ENCODE results near the gene CBX5.
A peak's percentile ranks its signal among the peaks of the same experiment; 100 is the strongest.

The CBX5 gene

DNA sequence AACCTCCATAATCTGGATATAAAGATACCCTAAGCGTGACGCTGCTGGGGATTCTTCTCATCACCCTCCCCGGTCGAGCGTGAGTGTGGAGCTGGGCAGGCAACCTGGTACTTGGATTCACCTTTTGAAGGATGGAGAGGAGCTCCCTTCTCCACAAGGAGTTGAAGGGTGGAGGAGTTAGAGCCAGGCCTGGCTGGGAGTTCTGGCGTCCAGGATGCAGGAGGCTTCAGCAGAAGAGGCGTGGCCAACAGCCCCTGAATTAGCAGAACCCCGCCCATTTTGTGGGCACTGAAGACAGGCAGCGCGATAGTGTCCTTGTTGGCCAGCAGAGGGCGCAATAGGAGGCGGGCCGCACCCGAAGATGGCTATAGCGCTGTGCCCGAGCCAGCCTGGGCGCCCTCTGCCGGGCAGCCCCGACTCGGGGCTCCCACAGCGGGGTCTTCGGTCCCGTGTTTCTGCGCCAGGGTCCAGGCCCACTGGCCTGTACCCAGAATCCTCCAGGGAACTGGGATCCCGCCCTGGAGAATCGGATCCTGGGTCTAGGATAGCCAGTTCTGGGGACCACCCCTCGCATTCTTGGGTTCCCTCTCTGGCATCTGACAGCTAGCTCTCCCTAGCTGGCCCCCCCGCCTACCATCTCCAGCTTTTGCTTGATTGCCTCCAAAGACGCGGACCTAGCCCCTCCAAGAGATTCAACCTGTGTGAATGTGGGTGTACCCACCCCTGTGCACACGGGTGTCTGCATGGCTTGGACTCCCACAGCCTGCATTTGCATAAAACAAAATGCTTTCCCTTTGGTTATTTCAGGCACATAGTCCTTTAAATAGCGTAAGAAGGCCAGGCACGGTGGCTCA lies 65.1 kb downstream of the CBX5 start:
- ATAC-seq (replicated peaks) (peak; percentile 89 to 94), DNase-seq (peak; percentile 87)
- H3K9me3 Mint-ChIP-seq, result no peaks in the 10 kb centered on the region
- H3K4me1 Mint-ChIP-seq, result peaks cover 20 to 33% of the 10 kb centered on the region in 2 donors
- H3K27me3 Mint-ChIP-seq, result peaks cover 13 to 35% of the 10 kb centered on the region in 2 donors
- no peaks in the 10 kb centered on the region for H3K36me3 Mint-ChIP-seq
- H3K27ac Mint-ChIP-seq, result no peak overlapping the region
- peak overlapping the region; percentile 75 to 85 for H3K4me3 Mint-ChIP-seq

- no peak for ATAC-seq (replicated peaks)
- no peak overlapping the region for H3K4me3 Mint-ChIP-seq
Observed at GRCh38 chr12:54213079-54213478, 66.8 kb downstream of the CBX5 start.

GRCh38 chr12:54211920-54212319 lies 68.0 kb downstream of the CBX5 start:
- H3K9me3 Mint-ChIP-seq, result no peaks in the 10 kb centered on the region
- DNase-seq, result no peak
- no peaks in the 10 kb centered on the region for H3K36me3 Mint-ChIP-seq
- no peak for ATAC-seq (replicated peaks)
- H3K27ac Mint-ChIP-seq, result no peak overlapping the region
- H3K27me3 Mint-ChIP-seq, result peaks cover 26 to 46% of the 10 kb centered on the region in 2 donors
- H3K4me3 Mint-ChIP-seq, result no peak overlapping the region
- H3K4me1 Mint-ChIP-seq, result peaks cover 17 to 27% of the 10 kb centered on the region in 2 donors

More at GRCh38 chr12:54213079-54213478, 66.8 kb downstream of the CBX5 start:
- Mint-ChIP-seq H3K36me3 (no peaks in the 10 kb centered on the region), H3K27ac (no peak overlapping the region), H3K27me3 (peaks cover 20 to 47% of the 10 kb centered on the region in 2 donors), H3K9me3 (no peaks in the 10 kb centered on the region), H3K4me1 (peaks cover 20 to 32% of the 10 kb centered on the region in 2 donors)
- no peak for DNase-seq

DNA sequence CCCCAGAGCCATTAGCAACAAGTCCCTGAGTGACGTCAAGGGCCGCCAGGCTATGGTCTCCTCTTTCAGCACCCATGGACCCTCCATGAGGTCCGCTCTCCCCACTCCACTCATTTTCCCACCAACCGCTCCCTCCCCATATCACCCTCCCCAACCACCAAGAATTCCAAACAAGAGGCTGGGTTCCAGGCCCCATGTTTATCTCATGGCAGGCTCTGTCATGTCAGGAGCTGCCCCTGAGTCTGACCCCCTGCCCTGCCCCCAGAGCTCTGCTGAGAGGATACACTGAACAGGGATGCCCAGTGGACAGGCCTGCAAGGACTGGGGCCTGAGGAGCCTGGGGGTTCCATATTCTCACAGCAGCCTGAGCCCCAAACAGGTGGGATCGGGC lies 69.5 kb downstream of the CBX5 start:
- H3K9me3 Mint-ChIP-seq, result no peaks in the 10 kb centered on the region
- H3K27me3 Mint-ChIP-seq, result peaks cover 35 to 50% of the 10 kb centered on the region in 2 donors
- no peak for ATAC-seq (replicated peaks)
- no peaks in the 10 kb centered on the region for H3K36me3 Mint-ChIP-seq
- no peak overlapping the region for H3K4me3 Mint-ChIP-seq
- DNase-seq, result no peak
- H3K27ac Mint-ChIP-seq, result no peak overlapping the region
- peaks cover 7 to 13% of the 10 kb centered on the region in 2 donors for H3K4me1 Mint-ChIP-seq

DNA sequence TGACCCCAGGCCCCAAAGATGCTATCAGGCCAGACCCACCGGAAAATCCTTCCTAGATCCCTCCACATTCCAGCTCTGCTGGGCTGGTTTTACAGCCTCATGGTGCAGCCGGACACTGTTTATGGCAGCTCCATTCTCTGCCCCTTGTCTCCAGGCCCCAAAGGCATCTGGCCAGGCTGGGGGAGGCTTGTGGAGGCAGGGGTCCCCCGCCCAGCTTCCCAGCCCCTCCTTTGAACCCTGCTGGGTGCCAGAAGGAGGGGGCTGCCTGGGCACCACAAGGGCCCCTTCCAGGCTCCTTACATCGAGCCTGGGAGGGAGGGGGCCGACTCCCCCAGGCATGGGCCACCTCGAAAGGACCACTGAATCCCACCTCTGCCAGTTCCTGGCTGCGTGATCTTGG lies 71.3 kb downstream of the CBX5 start:
- Mint-ChIP-seq H3K9me3 (no peaks in the 10 kb centered on the region), H3K27ac (no peak overlapping the region), H3K36me3 (no peaks in the 10 kb centered on the region), H3K4me1 (peaks cover 4 to 7% of the 10 kb centered on the region in 2 donors), H3K4me3 (no peak overlapping the region), H3K27me3 (peaks cover 51 to 67% of the 10 kb centered on the region in 2 donors)
- DNase-seq (no peak), ATAC-seq (replicated peaks) (no peak)

GRCh38 chr12:54207539-54208294 lies 72.2 kb downstream of the CBX5 start:
- ATAC-seq (replicated peaks) (peak; percentile 92 to 96), DNase-seq (peak; percentile 63)
- Mint-ChIP-seq H3K36me3 (no peaks in the 10 kb centered on the region), H3K27me3 (peaks cover 58 to 76% of the 10 kb centered on the region in 2 donors), H3K27ac (no peak overlapping the region), H3K4me1 (peaks cover 4 to 7% of the 10 kb centered on the region in 2 donors), H3K9me3 (no peaks in the 10 kb centered on the region), H3K4me3 (no peak overlapping the region)

DNA sequence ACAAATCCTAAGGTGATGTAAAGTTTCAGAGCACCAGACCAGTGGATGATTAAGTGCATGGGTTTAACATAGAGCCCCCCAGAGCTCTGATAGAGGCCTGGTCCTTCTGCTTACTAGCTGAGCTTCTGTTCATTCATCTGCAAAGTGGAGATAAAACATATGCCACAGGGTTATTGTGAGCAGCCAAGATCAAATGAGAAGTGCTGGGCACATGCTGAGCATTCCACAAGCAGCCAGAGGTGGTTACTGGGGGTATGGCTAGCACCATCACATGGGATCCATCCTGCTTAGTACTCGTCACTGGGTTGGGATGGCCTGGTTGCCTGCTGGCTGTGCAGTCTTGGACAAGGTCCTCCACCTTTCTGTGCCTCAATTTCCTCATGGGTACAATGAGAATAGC lies 73.1 kb downstream of the CBX5 start:
- no peak overlapping the region for H3K4me3 Mint-ChIP-seq
- peaks cover 53 to 78% of the 10 kb centered on the region in 2 donors for H3K27me3 Mint-ChIP-seq
- no peak for ATAC-seq (replicated peaks)

DNA sequence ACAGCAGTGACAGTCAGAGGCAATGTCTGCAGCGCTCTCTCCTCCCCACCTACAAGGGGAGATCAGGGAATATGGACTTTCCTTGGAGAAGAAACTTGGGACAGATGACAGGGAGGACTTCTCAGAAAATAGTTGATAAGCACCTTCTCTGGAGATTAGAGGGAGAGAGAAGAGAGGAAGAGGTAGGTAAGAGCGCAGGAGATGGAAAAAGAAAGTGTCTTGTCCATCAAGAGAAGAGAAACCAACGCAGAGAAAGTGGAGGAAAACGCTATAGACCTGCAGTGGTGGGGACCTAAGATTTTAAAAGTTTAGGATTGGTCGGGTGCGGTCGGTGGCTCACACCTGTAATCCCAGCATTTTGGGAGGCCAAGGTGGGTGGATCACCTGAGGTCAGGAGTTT lies 75.6 kb downstream of the CBX5 start:
- Mint-ChIP-seq H3K27ac (no peak overlapping the region), H3K9me3 (no peaks in the 10 kb centered on the region), H3K36me3 (no peaks in the 10 kb centered on the region), H3K4me3 (no peak overlapping the region), H3K27me3 (peaks cover 65 to 82% of the 10 kb centered on the region in 2 donors), H3K4me1 (peaks cover 4 to 8% of the 10 kb centered on the region in 2 donors)
- ATAC-seq (replicated peaks), result no peak
- DNase-seq, result no peak

More for the DNA sequence above, 73.1 kb downstream of the CBX5 start:
- no peaks in the 10 kb centered on the region for H3K9me3 Mint-ChIP-seq
- peaks cover 4 to 7% of the 10 kb centered on the region in 2 donors for H3K4me1 Mint-ChIP-seq
- no peak overlapping the region for H3K27ac Mint-ChIP-seq
- DNase-seq, result no peak
- no peaks in the 10 kb centered on the region for H3K36me3 Mint-ChIP-seq

- peak; percentile 28 for DNase-seq
- H3K9me3 Mint-ChIP-seq, result no peaks in the 10 kb centered on the region
- H3K27me3 Mint-ChIP-seq, result peaks cover 79 to 87% of the 10 kb centered on the region in 2 donors
- no peaks in the 10 kb centered on the region for H3K36me3 Mint-ChIP-seq
- H3K4me3 Mint-ChIP-seq, result no peak overlapping the region
- H3K4me1 Mint-ChIP-seq, result peaks cover 19 to 24% of the 10 kb centered on the region in 2 donors
- peak; percentile 87 to 91 for ATAC-seq (replicated peaks)
- H3K27ac Mint-ChIP-seq, result no peak overlapping the region
Observed at GRCh38 chr12:54201001-54201794, 78.7 kb downstream of the CBX5 start.

GRCh38 chr12:54200412-54200811 lies 79.5 kb downstream of the CBX5 start:
- Mint-ChIP-seq H3K36me3 (no peaks in the 10 kb centered on the region), H3K27ac (no peak overlapping the region), H3K4me3 (no peak overlapping the region), H3K4me1 (peaks cover 27 to 32% of the 10 kb centered on the region in 2 donors), H3K9me3 (no peaks in the 10 kb centered on the region), H3K27me3 (peaks cover 78 to 84% of the 10 kb centered on the region in 2 donors)
- DNase-seq (no peak), ATAC-seq (replicated peaks) (no peak)

GRCh38 chr12:54199917-54200316 lies 80.0 kb downstream of the CBX5 start:
- H3K9me3 Mint-ChIP-seq, result no peaks in the 10 kb centered on the region

GRCh38 chr12:54199034-54199433 lies 80.9 kb downstream of the CBX5 start:
- Mint-ChIP-seq H3K9me3 (no peaks in the 10 kb centered on the region), H3K4me1 (peaks cover 27 to 34% of the 10 kb centered on the region in 2 donors), H3K27ac (peak overlapping the region; percentile 10), H3K4me3 (no peak overlapping the region), H3K27me3 (peaks cover 79 to 81% of the 10 kb centered on the region in 2 donors), H3K36me3 (no peaks in the 10 kb centered on the region)
- ATAC-seq (replicated peaks) (no peak), DNase-seq (no peak)

More at GRCh38 chr12:54199917-54200316, 80.0 kb downstream of the CBX5 start:
- Mint-ChIP-seq H3K27ac (no peak overlapping the region), H3K36me3 (no peaks in the 10 kb centered on the region), H3K27me3 (peaks cover 78 to 84% of the 10 kb centered on the region in 2 donors), H3K4me3 (no peak overlapping the region), H3K4me1 (peaks cover 27 to 34% of the 10 kb centered on the region in 2 donors)
- ATAC-seq (replicated peaks) (no peak), DNase-seq (no peak)

DNA sequence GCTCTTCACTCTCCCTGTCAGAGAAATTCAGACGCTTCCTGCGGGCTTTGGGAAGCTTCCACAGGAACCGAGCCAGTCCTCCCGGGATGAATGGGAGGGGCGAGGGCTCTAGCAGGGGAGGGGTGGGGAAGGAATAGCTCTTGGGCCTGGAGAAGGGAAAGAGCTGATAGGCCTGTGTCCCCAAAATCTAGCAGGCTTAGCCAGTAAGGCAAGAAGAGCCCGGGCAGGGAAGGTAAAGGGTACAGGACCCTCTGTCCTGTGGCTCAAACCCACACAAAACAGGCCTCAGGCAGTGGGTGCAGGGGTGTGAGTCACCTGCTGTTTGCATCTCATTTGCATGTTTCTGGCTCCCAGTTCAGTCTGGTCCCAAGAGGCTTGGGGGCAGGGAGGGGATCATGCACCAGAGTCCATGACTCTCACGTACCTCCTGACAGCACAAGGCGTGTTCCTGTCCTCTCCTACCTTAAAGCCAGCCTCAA lies 82.5 kb downstream of the CBX5 start:
- peak; percentile 60 to 71 for ATAC-seq (replicated peaks)
- Mint-ChIP-seq H3K4me3 (no peak overlapping the region), H3K27ac (no peak overlapping the region)

GRCh38 chr12:54197010-54197409 lies 82.9 kb downstream of the CBX5 start:
- H3K4me3 Mint-ChIP-seq, result no peak overlapping the region
- peaks cover 27 to 34% of the 10 kb centered on the region in 2 donors for H3K4me1 Mint-ChIP-seq

More for the DNA sequence above, 82.5 kb downstream of the CBX5 start:
- peaks cover 78 to 80% of the 10 kb centered on the region in 2 donors for H3K27me3 Mint-ChIP-seq
- peak; percentile 38 for DNase-seq
- H3K9me3 Mint-ChIP-seq, result no peaks in the 10 kb centered on the region
- H3K4me1 Mint-ChIP-seq, result peaks cover 27 to 34% of the 10 kb centered on the region in 2 donors
- H3K36me3 Mint-ChIP-seq, result no peaks in the 10 kb centered on the region

More at GRCh38 chr12:54197010-54197409, 82.9 kb downstream of the CBX5 start:
- Mint-ChIP-seq H3K36me3 (no peaks in the 10 kb centered on the region), H3K9me3 (no peaks in the 10 kb centered on the region), H3K27me3 (peaks cover 79 to 84% of the 10 kb centered on the region in 2 donors), H3K27ac (no peak overlapping the region)
- ATAC-seq (replicated peaks) (no peak), DNase-seq (no peak)

Data from stimulated activated naive B cell treated with anti-CD40 and anti-IgM and Interleukin-4, amounts not matched to agents 10 μg/mL and 1 μg/mL and 100 μg/mL, for 72 hours (primary cell).